BLaER1 (cell line): Measurements from ENCODE around the gene TPTE2.
"Not testable (repeated sequence)": the region's sequence is repeated elsewhere in the genome, so short reads cannot be mapped to it uniquely, and the experiment has no call there.

Experiments
- H3K27ac ChIP-seq: shearing (Covaris generic); formaldehyde crosslinking; 2 replicates; pipeline ENCODE4 v1.8.1; 2022
- H3K27me3 ChIP-seq: shearing (Covaris generic); formaldehyde crosslinking; 2 replicates; pipeline ENCODE4 v1.8.1; 2022
- H3K36me3 ChIP-seq: shearing (Covaris generic); formaldehyde crosslinking; 2 replicates; pipeline ENCODE4 v1.8.1; 2022
- H3K4me1 ChIP-seq: shearing (Covaris generic); formaldehyde crosslinking; 2 replicates; pipeline ENCODE4 v1.8.1; 2022
- H3K4me2 ChIP-seq: shearing (Covaris generic); formaldehyde crosslinking; 2 replicates; pipeline ENCODE4 v1.8.1; 2022
- H3K4me3 ChIP-seq: shearing (Covaris generic); formaldehyde crosslinking; 2 replicates; pipeline ENCODE4 v1.8.1; 2022
- H3K9ac ChIP-seq: shearing (Covaris generic); formaldehyde crosslinking; 2 replicates; pipeline ENCODE4 v1.8.1; 2022
- H3K9me3 ChIP-seq: shearing (Covaris generic); formaldehyde crosslinking; 2 replicates; pipeline ENCODE4 v1.8.1; 2022
- H4K20me1 ChIP-seq: shearing (Covaris generic); formaldehyde crosslinking; 2 replicates; pipeline ENCODE4 v1.8.1; 2022
- Cebpa-rat ChIP-seq: shearing (Covaris generic); IDR thresholded peaks from 2 replicates; pipeline ENCODE4 v1.8.1; 2022

The TPTE2 gene

DNA sequence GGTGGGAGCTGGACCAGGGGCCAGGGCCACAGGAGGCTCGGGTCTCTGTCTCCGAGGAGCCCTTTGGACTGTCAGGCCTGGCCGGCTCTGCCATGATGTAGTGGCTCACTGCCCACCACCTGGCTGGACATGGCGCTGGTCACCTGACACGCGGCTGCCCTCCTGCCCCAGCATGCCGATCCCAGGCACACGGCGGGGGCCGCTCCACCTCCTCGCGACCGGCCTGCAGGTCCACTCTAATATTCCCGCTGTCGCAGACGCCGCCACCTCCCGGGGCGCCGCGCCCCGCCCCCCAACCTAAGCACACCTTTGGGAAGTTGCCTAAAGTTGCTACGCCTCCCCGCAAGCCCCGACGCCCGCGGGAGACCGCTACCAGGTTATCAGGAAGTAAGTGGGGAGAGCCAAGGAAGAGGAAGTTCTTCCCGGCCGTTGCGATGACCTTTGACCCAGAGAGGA, at the start of gene TPTE2:
TSS of gene TPTE2 (minus strand) at position 406 of the 456 bp plus-strand sequence. CDS start 58,298 bp downstream, outside the sequence.
- not testable (repeated sequence) for H3K4me3 ChIP-seq, H4K20me1 ChIP-seq, H3K27ac ChIP-seq, H3K36me3 ChIP-seq, H3K9ac ChIP-seq, H3K27me3 ChIP-seq, H3K4me2 ChIP-seq
- Histone ChIP-seq H3K9me3 (peaks cover 20% of the 10 kb centered on the region), H3K4me1 (peaks cover 14% of the 10 kb centered on the region)

DNA sequence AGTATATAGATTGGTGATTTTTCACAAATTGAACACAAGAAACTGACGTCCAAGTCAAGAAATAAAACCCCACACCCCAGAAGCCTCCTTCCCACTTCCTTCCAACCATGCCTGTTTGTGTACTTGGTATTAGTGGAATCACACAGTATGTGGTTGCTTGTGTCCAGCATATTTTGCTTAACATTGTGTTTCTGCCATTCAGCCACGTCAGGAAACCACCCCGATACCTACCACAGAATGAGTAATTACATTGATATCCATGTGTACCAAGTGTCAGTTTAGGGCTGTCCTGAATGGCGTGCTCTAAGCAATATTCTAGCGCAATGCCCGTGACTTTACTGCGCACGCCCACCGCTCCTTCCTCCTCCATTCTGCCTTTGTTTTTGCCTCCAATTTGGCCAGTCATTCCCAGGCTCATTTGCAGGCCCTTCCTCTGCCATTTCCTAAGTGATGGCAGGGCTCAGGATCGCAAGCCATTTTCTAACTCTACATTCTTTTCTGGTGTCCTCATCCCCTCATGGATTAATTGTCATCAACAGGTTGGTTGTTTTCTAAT, 46.3 kb upstream of the TPTE2 start:
- Histone ChIP-seq H3K4me3 (no peak overlapping the region), H3K9me3 (peaks cover 33% of the 10 kb centered on the region), H4K20me1 (no peaks in the 10 kb centered on the region), H3K9ac (no peak overlapping the region), H3K36me3 (no peaks in the 10 kb centered on the region), H3K27ac (no peak overlapping the region), H3K27me3 (no peaks in the 10 kb centered on the region), H3K4me2 (no peak overlapping the region), H3K4me1 (no peaks in the 10 kb centered on the region)
- TF ChIP-seq Cebpa-rat = no peak

DNA sequence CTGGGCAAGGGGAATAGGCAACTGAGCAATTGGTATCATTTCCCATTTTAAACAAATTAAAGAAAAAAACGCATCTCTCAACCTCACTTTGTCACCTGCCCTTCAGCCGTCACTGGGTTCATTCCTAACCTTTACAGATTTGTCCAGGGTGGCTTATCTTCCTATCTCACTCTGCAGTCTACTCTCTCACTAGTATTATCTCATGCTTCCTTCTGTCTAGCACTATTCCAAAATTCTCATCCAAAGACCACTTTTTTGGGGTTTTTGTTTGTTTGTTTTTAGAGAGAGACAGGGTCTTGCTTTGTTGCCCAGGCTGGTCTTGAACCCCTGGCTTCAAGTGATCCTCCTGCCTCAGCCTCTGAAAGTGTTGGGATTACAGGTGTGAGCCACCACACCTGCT, 45.4 kb upstream of the TPTE2 start:
- Histone ChIP-seq H3K27ac (no peak overlapping the region), H3K4me1 (no peaks in the 10 kb centered on the region), H4K20me1 (no peaks in the 10 kb centered on the region), H3K9ac (no peak overlapping the region), H3K4me3 (no peak overlapping the region), H3K36me3 (no peaks in the 10 kb centered on the region), H3K4me2 (no peak overlapping the region), H3K27me3 (no peaks in the 10 kb centered on the region), H3K9me3 (peaks cover 42% of the 10 kb centered on the region)
- TF ChIP-seq Cebpa-rat = no peak

DNA sequence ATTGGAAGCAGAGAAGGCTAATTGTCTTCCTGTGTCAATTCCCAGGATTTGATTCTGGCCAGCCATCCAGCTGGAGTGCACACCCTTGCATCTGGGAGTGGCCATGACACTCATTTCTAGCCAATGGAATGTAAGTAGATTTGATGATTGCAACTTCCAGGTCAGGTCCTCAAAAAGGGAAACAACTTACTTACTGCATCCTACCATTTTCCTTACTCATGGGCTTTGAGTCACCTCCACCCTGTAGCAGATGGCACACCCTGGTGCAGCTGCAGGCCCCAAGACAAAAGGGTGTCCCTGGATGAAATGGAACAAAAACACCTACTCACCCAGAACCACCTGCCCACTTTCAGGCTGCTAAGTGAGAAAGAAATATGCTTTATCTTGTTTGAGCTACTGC, 44.8 kb upstream of the TPTE2 start:
- no peaks in the 10 kb centered on the region for H4K20me1 ChIP-seq
- no peaks in the 10 kb centered on the region for H3K36me3 ChIP-seq
- H3K27me3 ChIP-seq = no peaks in the 10 kb centered on the region
- peaks cover 46% of the 10 kb centered on the region for H3K9me3 ChIP-seq
- TF ChIP-seq Cebpa-rat = no peak
- no peak overlapping the region for H3K4me2 ChIP-seq
- no peak overlapping the region for H3K9ac ChIP-seq
- no peak overlapping the region for H3K27ac ChIP-seq
- no peaks in the 10 kb centered on the region for H3K4me1 ChIP-seq
- H3K4me3 ChIP-seq = no peak overlapping the region

DNA sequence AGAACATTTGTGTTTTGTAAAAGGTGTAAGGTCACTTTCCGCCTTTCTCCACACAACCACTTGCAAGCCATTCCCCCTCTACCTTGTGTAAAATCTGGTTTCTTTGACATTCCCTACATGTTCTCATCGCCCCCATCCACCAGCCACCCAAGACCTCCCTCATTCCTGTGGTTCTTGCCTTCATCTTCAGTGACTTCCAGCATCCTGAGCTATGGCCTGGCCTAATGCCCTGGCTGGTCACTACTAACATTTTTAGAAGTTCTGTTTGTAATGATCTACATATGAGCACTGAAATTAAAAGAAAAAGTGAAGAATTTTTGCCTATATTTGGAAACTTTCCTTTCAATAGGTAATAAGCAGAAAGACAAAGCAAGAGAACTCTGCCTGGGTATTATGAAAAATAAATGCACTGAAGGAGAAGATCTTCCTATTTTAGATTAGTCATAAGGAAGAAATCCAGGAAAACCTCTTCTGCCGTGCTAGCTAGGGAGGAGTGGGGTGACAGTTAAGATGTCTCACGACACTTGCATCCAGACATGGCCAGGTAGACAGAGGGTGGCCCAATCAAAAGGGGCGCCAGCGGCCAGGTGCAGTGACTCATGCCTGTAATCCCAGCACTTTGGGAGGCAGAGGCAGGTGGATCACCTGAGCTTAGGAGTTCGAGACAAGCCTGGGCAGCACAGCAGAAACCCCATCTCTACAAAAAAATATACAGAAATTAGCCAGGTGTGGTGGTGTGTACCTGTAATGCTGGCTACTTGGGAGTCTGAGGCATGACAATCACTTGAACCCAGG, 44.0 kb upstream of the TPTE2 start:
- Histone ChIP-seq H3K4me2 (no peak overlapping the region), H3K36me3 (no peaks in the 10 kb centered on the region), H3K27ac (no peak overlapping the region), H4K20me1 (no peaks in the 10 kb centered on the region), H3K27me3 (no peaks in the 10 kb centered on the region), H3K9ac (no peak overlapping the region), H3K4me3 (no peak overlapping the region), H3K4me1 (no peaks in the 10 kb centered on the region), H3K9me3 (peaks cover 46% of the 10 kb centered on the region)
- no peak for TF ChIP-seq Cebpa-rat

DNA sequence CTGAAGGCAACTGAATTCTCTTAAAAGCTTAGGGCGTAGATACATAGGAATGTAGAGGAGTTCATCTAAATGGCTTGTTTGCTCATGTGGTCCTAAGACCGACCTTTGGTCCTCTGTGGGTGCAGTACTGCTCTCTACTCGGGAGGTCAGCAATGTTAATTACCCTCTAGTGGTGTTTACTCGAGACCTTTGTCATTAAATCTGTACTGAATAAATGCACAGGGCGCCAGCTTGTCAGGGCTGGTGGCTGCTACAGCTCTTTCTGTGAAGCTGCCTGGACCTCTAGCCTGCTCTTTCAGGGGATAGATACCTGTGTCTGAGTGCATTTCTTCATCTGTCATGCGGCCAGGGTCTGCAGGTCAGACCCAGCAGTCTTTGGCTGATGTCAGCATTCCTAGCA, 43.0 kb upstream of the TPTE2 start:
- H4K20me1 ChIP-seq = no peaks in the 10 kb centered on the region
- no peaks in the 10 kb centered on the region for H3K36me3 ChIP-seq
- no peak overlapping the region for H3K27ac ChIP-seq
- no peak overlapping the region for H3K4me2 ChIP-seq
- H3K9me3 ChIP-seq = peaks cover 46% of the 10 kb centered on the region
- H3K4me3 ChIP-seq = no peak overlapping the region
- no peaks in the 10 kb centered on the region for H3K4me1 ChIP-seq
- no peak for TF ChIP-seq Cebpa-rat
- H3K27me3 ChIP-seq = no peaks in the 10 kb centered on the region
- no peak overlapping the region for H3K9ac ChIP-seq

DNA sequence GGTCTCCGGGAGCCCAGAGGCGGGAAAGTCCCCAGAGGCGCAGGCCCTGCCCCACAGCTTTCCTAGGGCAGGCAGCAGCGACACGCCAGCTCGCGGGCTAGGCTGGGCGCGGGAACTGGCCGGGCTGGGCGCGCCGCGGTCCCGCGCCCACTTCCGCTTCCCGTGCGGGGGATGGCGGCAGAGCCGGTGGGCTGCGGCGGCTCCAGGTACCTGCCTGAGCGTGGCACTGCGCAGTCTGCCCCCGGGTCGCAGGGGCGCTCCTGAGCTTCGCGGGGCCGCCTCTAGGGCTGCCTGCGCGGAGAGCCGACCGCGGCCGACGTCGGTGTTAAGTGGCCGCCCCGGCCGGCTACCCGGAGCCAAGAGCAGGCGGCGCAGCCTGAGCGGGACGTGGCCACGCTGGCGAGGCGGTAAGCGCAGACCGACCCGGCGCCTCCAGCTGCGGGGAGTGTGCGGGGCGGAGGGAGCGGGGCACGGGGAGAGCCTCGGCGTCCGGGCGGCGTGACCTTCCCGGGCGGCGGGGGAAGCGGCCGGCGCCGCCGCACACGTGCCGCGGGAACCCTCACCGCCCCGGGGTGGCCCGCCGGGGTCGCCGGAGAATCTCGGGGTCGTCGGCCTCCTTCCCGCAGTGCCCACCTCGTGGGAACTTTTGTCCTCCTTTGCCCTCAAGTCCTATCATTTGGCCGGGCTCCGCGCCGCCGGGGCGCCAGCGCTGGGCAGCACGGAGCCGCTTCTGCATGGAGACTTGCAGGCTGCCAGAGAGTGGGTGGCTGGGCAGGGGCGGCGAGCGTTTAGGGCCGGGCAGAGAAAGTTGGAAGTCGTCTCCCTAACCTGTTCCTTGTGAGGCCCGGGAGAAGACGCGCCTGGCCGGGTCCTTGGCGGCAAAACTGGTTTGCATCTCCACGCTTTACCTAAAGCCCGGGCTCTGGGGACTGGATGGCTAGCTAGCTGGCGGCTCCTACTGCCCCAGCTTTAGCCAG, 40.7 kb upstream of the TPTE2 start:
- Histone ChIP-seq H4K20me1 (no peaks in the 10 kb centered on the region), H3K27me3 (no peaks in the 10 kb centered on the region), H3K4me2 (no peak overlapping the region), H3K36me3 (no peaks in the 10 kb centered on the region), H3K9ac (no peak overlapping the region), H3K4me3 (no peak overlapping the region), H3K9me3 (peaks cover 46% of the 10 kb centered on the region), H3K27ac (no peak overlapping the region), H3K4me1 (no peaks in the 10 kb centered on the region)
- TF ChIP-seq Cebpa-rat = no peak

DNA sequence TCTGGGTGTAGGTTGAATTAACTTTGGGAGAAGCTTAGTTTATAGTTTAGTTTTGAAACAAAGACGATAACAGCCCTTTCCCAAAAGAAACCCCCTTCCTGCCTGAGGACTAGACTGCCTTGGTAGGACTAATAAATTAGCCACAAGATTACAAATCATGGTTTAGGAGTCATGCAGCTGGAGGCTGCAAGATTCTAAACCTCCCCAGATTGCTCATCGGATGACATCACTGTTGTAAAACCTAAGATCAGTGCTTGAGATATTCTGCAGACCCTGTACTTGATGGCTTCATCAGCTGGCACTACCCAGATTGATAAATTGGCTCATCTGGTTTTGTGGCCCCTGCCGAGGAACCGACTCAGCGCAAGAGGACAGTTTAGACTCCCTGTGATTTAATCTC, 36.2 kb upstream of the TPTE2 start:
- H3K4me2 ChIP-seq = no peak overlapping the region
- H3K9me3 ChIP-seq = peaks cover 12% of the 10 kb centered on the region

DNA sequence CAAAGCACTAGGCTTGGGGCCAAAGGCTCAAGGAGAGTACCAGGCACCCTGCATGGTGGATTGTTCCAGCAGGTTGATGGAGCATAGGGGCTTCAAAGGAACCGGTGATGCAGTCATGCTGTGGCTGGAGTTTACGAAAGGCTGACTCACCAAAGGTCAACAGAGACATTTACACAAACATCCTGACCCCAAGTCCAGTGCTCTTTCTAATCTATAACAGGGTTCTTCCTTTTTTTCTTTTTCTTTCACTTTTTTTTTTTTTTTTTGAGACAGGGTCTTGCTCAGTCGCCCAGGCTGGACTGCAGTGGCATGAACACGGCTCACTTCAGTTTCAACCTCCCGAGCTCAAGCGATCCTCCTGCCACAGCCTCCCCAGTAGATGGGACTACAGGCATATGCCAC, 35.6 kb upstream of the TPTE2 start:
- TF ChIP-seq Cebpa-rat = no peak
- H3K9me3 ChIP-seq = peaks cover 7% of the 10 kb centered on the region
- H3K27ac ChIP-seq = no peak overlapping the region
- H3K4me1 ChIP-seq = peaks cover 10% of the 10 kb centered on the region; the same call in 1 of the 2 replicates
- H3K36me3 ChIP-seq = no peaks in the 10 kb centered on the region
- no peak overlapping the region for H3K4me2 ChIP-seq
- no peak overlapping the region for H3K4me3 ChIP-seq
- no peaks in the 10 kb centered on the region for H3K27me3 ChIP-seq
- no peak overlapping the region for H3K9ac ChIP-seq
- no peaks in the 10 kb centered on the region for H4K20me1 ChIP-seq

More for the DNA sequence above, 36.2 kb upstream of the TPTE2 start:
- H4K20me1 ChIP-seq = no peaks in the 10 kb centered on the region
- H3K27ac ChIP-seq = no peak overlapping the region
- H3K36me3 ChIP-seq = no peaks in the 10 kb centered on the region
- no peak overlapping the region for H3K4me3 ChIP-seq
- no peaks in the 10 kb centered on the region for H3K27me3 ChIP-seq
- no peak for TF ChIP-seq Cebpa-rat
- H3K4me1 ChIP-seq = peaks cover 7% of the 10 kb centered on the region; the same call in 1 of the 2 replicates
- no peak overlapping the region for H3K9ac ChIP-seq
